ENCODE data around the gene C9orf85.
"Not testable (repeated sequence)": the region's sequence is repeated elsewhere in the genome, so short reads cannot be mapped to it uniquely, and the experiment has no call there.

Gene C9orf85, protein sequence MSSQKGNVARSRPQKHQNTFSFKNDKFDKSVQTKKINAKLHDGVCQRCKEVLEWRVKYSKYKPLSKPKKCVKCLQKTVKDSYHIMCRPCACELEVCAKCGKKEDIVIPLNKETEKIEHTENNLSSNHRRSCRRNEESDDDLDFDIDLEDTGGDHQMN

DNA sequence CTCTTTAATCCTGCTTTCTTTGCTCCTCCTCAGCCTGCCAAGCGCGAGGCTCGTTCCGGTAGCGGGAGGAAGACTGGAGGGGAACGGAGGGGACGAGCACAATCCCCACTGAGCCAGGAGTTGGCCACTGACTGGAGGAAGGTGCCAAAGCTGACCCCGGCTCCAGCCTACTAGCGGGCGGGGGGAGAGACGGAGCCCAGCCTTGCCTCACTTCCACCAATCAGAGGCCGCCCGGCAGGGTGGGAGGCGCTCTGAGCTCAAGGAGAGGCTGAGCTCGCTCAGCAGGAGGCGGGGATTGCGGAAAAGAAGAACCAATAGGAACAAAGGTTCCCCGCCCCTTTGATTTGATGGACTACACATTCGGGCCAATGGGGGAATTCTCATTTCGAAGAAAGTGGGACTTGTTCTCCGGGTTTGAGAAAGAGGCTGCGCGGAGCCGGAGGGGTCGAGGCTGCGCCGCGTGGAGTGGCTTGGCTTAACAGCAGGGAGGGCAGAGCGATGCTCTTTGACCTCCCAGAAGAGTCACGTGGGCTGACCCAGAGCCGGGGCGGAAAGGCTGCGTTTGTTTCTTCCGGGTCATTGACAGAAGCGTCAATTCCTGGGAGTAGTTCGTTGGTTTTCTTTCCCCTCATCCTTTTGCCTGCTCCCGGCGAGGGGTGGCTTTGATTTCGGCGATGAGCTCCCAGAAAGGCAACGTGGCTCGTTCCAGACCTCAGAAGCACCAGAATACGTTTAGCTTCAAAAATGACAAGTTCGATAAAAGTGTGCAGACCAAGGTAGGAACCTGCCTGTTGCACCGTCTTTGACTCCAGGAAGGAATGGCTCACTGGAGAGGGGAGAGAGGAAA lies at the start of gene C9orf85, which contains the start of gene ABHD17B:
TSS of gene C9orf85 (plus strand) at position 579 of the 847 bp plus-strand sequence. CDS start at position 675, 96 bp downstream.
TSS of gene ABHD17B (minus strand) at position 133 of the 847 bp plus-strand sequence. CDS start 36,113 bp downstream, outside the sequence.
- DNase-seq (ENCODE audit: low read depth): peak; percentile 99

DNA sequence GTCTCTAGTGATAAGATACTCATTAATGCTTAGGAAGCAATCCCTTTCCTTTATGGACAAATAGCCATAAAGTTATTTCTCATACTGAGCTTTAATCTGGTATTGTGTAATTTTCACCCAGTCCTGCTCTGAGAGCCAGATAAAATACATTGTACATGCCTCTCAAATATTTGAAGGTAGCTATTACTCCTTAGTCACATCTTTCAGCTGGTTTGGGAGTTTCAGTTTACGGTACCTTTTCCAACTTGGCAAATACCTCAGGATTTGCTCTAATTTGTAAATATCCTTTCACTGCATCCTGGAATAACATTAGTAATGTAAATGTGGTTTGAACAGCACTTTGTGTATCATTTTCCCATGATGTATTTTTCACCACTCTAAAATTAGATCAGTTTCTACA lies 47.8 kb upstream of the C9orf85 start:
- no peak for DNase-seq (ENCODE audit: low read depth)

DNA sequence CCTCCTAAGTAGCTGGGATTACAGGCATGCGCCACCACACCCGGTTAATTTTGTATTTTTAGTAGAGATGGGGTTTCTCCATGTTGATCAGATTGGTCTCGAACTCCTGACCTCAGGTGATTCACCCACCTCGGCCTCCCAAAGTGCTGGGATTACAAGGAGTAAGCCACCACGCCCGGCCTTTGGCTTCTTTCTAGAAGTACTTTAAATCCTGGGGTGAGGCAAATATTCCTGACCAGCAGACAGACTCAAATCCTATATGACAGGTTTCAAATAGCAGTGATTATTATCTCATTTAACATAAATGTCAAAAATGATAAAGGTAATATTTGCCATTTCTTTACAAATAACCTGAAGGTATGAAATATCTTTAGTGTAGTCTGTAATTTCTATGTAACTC lies 36.1 kb upstream of the C9orf85 start:
- no peak for DNase-seq (ENCODE audit: low read depth)

DNA sequence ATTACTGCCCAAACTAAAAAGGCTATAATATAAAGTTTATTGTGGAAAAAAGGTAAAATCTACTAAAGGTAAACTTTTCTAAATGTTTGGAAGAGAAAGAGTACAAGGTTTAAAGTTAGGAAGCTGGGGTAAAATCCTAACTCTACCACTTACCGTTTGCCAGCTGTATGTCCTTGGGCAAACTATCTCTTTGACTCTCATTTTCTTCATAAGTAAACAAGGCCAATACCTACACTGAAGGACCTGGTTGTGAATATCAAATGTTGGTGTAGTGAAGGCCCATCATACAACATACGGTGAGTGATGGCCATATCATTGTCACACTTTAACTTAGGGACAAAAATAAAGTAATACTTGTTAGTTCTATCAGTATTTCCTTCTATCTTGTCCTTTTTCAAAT lies 35.3 kb upstream of the C9orf85 start:
- no peak for DNase-seq (ENCODE audit: low read depth)

DNA sequence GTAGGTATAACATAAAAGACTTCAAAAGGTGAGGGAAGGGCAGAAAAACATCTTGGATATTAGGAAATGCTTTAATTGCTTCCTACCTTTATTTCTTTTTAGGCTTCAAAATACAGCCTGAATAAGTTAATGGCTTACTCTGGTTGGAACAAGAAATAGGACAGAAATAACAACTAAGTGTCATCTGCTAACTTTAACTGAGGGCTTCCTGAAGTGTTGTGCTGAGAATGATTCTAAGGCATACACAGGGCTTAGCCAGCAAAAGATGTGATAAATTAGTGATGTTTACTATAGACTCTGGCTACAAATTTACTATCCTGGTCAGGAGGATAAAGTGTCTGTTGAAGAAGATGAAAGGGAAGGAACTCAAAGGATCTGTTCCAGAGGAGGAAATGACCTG lies 34.6 kb upstream of the C9orf85 start:
- no peak for DNase-seq (ENCODE audit: low read depth)

DNA sequence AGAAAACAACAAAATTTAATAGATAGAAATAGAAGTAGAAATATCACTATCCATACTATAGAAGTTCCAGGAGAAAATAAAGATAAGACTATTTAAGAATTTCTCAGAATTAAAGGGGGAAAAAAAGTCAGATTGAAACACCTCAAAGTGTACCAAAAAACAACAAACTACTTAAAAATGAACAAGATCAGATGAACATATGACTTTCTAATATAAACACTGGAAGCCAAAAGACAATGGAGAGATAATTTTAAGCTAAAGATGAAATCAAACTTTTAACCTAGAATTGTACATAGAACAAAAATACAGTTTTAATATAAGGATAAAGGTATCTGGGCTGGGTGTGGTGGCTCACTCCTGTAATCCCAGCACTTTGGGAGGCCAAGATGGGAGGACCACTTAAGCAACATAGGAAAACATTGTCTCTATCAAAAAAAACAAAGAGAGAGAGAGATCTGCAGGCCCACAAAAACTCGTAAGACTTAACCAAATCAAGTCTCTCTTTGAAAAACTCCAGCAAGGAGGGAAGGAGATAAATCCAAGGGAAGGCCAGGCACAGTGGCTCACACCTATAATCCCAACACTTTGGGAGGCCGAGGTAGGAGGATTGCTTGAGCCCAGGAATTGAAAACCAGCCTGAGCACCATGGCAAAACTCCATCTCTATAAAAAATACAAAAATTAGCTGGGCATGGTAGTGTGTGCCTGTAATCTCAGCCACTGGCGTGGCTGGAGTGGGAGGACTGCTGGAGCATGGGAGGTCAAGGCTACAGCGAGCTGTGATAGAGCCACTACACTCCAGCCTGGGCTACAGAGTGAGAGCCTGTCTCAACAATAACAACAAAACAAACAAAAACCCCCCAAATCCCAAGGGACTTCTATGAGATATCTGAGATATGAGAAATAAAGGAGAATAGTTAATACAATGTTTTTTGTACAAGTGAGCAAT lies 32.8 kb upstream of the C9orf85 start:
- DNase-seq (ENCODE audit: low read depth): no peak

DNA sequence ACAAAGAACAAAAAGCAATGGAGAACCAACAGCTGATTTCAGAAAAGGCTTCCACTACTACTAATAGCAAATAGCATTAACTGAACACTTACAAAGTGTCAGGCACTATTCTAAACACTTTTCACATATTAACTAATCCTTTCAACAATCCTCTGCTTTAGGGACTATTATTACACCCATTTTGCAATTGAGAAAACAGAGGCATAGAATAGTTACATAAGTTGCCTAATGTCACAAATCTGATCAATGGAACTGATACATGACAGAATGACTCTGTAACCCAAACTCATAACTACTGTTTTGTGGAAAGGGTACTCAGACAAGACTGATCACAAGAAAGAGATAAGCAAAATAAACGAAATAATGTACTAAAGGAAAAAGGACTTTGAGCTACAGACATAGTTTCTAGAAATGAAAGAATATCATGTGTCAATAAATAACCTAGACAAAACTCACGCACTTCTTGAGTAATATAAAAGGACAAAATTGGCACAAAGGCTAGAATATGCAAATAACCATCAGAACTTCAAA lies 31.7 kb upstream of the C9orf85 start:
- DNase-seq (ENCODE audit: low read depth): no peak

DNA sequence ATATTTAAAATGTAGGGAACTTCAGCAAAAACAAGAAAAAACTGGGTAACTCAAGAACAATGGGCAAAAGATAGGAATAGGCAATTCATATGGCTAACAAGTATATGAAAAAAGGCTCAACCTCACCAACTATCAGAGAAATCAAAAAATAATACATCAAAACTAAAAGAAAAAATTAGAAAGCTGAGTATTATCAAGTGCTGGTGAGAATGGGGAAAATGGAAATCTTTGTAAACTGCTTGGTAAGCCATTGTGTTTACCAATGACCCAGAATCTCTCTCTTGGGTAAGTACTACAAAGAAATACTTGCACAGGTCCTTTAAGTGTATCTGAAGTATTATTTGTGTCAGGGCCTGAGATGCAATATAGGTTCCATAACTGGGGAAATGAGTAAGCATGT lies 27.4 kb upstream of the C9orf85 start:
- no peak for DNase-seq (ENCODE audit: low read depth)

DNA sequence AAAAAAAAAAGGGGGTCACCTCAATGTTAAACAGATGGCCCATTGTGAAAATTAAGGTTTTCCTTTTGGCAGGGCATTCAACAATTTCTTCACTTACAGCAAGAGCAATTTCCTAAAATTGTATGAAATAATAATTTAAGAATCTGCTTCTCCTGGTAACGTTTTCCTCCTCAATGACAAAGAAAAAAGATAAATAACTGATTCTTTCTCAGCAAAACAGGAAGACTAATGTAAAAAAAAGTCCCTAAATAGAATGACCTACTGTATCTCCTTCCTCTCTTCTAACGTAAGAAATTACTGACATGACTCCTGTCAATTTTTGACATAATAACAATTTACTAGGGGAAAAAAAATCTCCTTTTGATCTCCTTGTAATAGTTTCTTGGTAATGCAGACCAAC lies 26.0 kb upstream of the C9orf85 start:
- DNase-seq (ENCODE audit: low read depth): no peak

DNA sequence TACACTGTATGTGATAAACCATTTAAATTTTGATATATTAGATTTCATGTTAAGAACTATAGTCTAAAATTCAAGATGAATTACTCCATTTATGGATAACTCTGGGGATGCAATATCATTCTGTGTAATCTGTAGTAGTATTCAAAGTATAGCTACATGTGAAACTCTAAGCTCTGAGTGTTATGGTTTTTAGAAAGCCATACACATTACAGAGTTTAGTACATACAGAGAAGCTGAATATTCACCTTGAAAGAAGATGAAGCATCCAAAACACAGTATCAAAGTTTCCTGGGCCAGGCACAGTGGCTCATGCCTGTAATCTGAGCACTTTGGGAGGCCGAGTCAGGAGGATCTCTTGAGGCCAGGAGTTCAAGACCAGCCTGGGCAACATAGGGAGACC lies 25.4 kb upstream of the C9orf85 start:
- no peak for DNase-seq (ENCODE audit: low read depth)

DNA sequence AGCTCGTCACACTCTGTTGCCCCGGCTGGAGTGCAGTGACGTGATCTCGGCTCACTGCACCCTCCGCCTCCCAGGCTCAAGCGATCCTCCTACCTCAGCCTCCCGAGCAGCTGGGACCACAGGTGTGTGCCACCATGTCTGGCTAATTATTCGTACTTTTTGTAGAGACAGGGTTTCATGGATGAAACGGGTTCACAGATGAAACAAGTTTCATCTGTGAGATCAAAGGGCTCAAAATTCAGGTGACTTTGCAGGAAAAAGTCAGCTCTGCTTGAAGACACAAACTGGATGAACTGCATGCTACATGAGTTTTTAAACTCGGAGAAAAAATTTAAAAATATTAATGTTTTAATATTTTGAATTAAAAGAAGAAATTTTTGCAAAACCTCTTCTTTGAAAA lies 24.9 kb upstream of the C9orf85 start:
- DNase-seq (ENCODE audit: low read depth): no peak

DNA sequence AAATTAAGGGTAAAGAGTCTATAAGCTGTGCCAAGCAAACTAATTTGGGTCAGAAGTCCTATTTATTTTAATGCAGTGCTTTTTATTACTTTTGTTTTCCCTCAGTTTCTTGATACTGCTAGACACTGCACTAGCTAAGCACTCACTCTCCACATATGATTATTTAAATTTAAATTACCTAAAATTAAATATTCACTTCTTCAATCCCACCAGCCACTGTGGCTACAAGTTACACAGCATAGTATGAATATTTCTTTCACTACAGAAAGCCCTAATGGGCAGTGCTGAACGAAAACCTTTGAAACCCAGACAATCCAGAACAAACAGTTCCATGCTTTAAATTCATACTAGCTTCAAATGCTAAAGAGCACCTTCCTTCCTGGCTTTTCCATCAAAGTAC lies 24.1 kb upstream of the C9orf85 start:
- no peak for DNase-seq (ENCODE audit: low read depth)

DNA sequence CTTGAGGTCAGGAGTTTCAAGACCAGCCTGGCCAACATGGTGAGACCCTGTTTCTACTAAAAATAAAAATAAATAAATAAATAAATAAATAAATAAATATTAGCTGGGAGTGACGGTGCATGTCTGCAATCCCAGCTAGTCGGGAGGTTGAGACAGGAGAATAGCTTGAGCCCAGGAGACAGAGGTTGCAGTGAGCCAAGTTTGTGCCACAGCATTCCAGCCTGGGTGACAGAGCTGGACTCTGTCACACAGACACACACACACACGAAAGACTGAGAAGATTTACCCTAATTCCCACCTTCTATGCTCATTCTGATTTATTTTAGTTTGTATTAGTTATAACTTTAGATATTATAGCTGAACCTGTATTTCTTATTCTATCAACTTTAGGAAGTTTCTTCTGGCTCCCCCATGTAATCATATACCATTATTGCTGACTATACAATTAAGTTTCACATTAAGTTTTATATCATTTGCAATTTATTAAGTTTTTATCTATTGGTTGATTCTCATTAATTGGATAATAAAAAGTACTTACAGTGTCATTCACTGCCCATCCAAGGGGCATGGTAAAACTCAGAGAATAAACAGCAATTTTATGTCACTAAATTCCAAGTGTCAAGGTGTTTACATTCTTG lies 21.3 kb upstream of the C9orf85 start:
- no peak for DNase-seq (ENCODE audit: low read depth)

DNA sequence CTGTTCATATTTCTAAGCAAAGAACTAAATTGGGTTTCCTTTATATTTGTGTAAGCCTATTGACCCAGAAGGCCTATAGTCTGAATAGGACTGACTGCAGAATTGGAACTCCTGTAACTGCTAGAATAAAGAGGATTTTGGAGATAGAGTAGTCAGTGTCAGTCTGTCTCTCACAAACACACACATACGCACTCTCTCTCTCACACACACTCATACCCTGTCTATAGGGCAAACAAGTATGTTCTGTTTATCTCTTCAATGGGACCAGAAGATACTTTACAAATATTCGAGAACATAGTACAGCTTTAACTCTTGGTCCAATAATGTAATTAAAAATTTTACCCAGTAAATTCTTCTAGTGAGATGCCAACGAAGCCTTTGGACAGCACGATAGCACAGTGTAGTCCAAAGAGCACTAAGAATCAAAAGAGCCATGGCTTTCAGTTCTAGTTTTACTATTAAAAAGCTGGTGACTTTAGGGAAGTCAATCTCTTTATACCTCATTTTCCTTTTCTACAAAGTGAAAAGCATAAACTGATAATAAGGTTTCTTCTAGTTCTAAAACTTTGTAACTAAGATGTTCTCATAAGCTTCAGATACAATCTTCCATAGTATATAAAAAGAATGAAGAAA lies 19.8 kb upstream of the C9orf85 start:
- no peak for DNase-seq (ENCODE audit: low read depth)

DNA sequence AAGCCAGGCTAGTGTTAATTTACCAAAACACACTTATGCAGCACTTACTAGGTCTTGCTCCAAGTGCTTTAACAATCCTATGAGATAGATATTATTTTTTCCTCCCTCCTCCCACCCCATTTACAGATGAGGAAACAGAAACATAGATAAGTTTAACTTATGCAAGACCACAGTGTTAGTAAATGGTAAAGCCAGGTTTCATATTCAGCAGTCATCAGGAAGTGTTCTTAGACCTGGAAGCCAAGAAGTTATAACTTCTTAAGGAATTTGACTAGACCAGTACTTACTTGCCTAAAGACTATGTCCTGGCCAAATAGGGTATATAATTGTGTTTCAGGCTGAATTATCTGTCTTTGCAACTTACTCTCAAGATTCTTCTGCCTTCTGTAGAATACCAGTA lies 16.3 kb upstream of the C9orf85 start:
- no peak for DNase-seq (ENCODE audit: low read depth)

DNA sequence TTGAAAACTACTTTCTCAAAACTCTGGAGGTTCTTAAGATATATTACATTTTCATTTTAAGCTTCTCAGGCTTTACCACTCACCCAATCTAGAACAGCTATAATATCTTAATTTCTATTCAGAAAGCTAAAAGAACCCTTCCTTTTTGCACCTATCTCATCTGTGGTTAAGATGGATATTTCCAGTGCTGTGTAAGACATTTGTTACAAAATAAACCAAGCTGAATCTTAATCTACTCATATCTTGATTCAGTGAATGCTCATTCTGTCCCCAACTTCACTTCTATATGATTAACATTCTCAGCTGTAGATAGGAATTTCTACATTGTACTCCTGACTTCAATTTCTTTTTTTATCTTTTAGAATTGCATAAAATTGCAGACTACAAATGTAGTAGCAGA lies 15.5 kb upstream of the C9orf85 start:
- no peak for DNase-seq (ENCODE audit: low read depth)

DNA sequence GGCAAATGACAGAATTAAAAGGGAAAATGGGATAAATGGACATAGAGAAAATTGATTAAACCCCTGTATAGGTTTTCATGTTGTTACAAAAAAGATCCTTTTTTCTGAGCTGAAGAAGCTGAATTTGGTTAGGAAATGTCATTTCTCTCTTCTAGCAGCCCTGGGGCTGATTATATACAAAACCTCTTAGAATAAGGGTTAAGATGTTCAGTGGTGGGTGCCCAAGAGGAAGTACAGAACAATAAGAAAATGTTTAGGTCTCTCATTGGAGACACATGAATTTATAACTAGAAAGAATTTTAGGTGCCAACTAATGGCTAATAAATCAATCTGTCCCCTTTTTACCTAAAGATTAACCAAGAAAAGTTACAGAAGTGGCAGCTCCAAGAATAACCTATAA lies 14.7 kb upstream of the C9orf85 start:
- no peak for DNase-seq (ENCODE audit: low read depth)

DNA sequence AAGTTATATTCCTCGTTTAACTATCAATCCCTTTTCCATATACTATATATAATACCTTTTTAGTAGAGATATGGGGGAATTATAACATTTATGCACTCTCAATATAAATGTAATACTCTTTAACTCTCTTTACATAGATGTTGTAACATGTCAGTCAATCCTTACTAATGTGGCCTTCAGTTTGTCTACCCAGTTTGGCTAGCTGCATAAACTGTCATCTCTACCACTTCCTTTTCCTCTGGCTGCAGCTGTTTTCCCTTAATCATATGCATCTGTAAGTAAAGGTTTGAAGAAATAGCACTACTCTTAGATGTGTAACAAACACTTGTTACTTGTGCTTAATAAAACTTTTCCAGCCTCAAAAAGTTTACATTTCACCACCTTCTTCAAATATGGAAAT lies 13.9 kb upstream of the C9orf85 start:
- no peak for DNase-seq (ENCODE audit: low read depth)

DNA sequence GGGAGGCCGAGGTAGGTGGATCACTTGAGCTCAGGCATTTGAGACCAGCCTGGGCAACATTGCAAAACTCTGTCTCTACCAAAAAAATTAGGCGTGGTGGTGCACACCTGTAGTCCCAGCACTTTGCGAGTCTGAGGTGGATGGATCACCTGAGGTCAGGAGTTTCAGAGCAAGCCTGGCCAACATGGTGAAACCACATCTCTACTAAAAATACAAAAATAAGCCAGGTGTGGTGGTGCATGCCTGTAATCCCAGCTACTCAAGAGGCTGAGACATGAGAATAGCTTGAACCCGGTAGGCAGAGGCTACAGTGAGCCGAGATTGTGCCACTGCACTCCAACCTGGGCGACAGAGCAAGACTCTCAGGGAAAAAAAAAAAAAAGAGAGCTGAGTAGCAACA lies 12.7 kb upstream of the C9orf85 start:
- not testable (repeated sequence) for DNase-seq (ENCODE audit: low read depth)

DNA sequence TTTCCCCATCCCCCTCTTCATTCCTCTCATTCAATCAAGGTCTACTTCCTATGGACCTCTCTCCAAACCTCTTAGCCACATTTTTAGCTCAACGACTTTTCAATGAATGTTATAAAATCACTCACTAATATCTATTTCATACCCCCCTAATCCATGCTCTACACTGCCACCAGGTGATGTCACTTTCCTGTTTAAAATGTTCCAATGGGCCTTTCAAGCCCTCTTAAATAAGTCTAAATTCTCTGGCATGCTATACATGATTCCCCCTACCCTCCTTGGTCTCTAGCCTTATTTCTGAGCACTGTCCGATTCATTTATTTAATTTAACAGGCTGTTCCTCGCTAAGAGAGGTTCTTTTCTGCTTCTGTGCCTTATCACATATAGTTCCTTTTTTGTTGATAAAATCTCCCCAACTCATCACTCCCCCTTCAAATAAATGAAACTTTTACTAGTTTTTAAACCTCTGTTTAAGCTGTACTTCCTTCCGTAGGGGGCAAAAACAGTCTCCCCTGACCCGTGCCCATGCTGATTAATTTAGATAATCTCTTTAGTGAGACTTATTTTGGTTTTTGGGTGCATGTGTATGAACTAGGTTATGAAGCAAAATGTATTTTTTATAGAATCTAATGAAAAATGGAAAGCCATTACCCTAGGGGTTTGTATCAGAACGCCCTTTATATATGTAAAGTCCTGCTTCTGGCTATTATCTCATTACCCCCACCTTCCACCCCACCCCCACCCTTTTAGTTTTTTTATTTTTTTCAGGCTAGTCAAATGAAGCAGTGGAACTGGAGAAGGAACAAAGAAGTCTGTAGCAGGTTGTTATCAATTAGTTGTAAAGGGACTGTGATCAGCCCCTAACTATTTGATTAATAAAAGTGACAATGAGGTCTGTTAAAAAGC lies 9.5 kb upstream of the C9orf85 start:
- DNase-seq (ENCODE audit: low read depth): no peak
